HG02852 (cell line): Measurements from ENCODE around the gene COL25A1.
"Not testable (repeated sequence)": the region's sequence is repeated elsewhere in the genome, so short reads cannot be mapped to it uniquely, and the experiment has no call there.

ENCODE experiments used
- ATAC-seq: cut with Tn5 transposase; IDR thresholded peaks from one replicate; pipeline ENCODE4 v1.9.1; 2021; ENCODE audit warnings: mild to moderate bottlenecking, moderate library complexity; ENCODE audit not compliant: unreplicated experiment

COL25A1 gene

DNA sequence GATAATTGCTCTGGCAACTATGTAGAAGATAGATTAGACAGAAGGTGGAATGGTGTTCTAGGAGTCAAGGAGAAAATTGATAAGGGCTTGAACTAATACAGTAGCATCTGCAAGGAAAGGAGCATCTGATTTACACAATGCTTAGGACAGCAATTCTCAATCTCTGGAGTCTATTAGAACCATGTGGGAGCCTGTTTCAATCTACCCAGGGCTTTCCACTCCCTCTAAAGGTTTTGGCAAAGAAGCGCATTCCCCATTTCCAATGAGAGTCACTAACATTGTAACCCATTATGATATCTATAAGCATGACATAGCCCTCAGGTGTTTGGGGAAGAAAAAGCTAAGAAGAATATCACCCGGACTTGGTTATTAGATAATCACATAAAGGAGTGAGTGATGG is 168.2 kb downstream of the COL25A1 start:
- no peak for ATAC-seq

DNA sequence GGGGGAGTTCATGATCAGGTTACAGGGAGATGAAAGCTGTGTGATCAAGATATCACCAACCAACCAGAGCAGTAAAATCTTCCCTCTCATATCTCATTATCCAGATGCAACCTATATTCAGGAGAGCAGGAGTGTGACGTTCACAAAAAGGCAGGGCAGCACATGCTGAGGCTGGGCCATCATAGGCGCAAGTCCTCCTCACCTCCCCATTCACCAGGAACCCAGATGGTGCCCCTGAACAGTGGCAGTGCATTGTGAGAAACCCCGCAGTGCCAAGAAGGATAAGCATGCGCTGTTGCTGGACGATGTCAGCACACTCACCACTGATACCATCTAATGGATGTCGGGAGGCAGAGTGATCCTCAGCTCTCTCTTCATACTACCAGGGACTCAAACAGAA is 170.9 kb downstream of the COL25A1 start:
- no peak for ATAC-seq

DNA sequence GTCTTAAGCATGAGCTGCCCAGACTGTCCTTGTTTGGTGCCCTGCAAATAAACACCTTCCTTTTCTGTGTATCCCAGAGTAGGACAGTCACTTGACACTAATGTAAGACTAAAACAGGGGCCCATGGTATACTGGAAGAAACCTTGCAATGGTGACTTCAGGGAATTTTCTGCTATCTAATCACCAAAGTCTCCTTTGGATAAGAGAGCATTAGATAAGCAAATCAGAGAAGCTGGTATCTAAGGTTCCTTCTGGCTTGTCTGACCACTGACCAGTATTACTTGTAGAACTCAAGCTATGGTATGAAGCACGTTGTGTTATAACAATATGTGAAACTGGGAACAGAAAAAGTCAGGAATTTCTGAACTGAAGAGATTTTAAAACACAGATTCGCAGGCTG is 173.9 kb downstream of the COL25A1 start:
- ATAC-seq: no peak

DNA sequence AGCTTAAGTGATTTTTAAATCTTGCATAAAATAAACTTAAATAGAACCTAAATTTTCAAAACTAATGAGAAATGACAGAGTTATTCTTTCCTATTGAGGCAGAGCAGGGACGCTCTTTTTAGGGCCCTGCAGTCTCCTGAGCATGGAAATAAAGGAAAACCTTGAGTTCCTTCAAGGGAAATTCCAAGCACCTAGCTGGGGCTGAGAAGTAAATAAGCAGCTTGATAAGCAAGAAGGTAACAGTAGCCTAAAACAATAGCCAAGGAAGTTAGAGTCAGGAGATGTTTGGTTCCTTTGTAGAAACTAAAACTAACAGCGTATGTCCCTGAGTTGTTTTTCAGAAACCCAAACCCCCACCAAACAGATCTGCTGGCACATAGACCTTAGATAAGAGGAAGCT is 174.6 kb downstream of the COL25A1 start:
- no peak for ATAC-seq

DNA sequence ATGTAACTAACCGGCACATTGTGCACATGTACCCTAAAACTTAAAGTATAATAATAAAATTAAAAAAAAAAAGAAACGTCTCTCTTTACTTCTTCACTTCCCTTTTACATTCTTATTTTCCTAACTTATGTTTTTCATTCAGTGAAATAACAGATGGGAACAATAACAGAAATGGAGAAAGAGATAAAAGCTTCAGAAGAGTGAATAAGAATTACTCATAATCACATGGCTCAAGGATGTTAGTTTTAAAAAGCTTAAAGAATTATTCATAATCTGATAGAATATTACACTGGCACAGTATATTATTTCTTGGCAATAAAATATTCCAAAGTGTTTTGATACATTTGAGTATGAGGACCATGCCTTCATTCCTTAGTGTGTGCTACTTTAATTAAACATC is 175.6 kb downstream of the COL25A1 start:
- ATAC-seq: no peak

- no peak for ATAC-seq
These were observed 177.4 kb downstream of the COL25A1 start for GRCh38 chr4:109125084-109125483.

GRCh38 chr4:109123951-109124350 is 178.5 kb downstream of the COL25A1 start:
- ATAC-seq: no peak

GRCh38 chr4:109121561-109121960 is 180.9 kb downstream of the COL25A1 start:
- no peak for ATAC-seq

DNA sequence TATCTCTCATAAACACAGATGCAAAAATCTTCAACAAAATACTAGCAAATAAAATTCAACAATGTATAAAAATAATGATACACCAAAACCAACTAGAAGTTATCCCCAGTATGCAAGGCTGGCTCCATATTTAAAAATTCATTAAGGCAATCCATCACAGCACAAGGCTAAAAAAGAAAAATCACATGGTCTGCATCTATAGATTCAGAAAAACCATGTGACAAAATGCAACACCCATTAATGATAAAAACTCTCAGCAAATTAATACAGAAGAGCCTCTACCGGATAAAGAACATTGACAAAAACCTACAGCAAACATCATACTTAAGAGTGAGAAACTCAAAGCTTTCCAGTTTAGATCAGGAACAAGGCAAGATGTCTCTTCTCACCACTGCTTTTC is 182.6 kb downstream of the COL25A1 start:
- no peak for ATAC-seq

GRCh38 chr4:109118635-109119034 is 183.8 kb downstream of the COL25A1 start:
- ATAC-seq: no peak

- ATAC-seq: no peak
These were observed 188.0 kb downstream of the COL25A1 start for GRCh38 chr4:109114501-109114900.

DNA sequence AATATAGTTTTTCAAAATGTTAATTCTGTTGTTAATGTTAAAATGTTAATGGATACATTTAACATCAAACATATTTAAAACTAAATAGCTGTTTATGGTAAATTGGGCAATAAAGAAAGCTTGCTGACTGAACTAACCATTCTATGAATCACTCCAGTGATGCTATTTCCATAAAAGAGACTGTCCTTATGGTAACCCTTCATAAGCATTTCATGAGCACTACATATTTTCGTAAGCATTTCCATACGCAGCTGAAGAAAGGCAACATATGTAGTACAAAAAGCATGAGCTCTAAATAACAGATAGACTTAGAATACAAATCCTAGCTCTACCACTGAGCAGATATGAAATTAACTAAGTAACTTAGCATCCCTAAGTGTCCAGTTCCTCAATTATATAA is 188.9 kb downstream of the COL25A1 start:
- ATAC-seq: no peak

GRCh38 chr4:109111031-109111430 is 191.4 kb downstream of the COL25A1 start:
- ATAC-seq: no peak

GRCh38 chr4:109108215-109108614 is 194.2 kb downstream of the COL25A1 start:
- not testable (repeated sequence) for ATAC-seq

- ATAC-seq: no peak
These were observed 208.4 kb downstream of the COL25A1 start for GRCh38 chr4:109094056-109094455.

- ATAC-seq: no peak
These were observed 210.6 kb downstream of the COL25A1 start for GRCh38 chr4:109091727-109092409.

- no peak for ATAC-seq
These were observed 218.5 kb downstream of the COL25A1 start for GRCh38 chr4:109083911-109084310.

DNA sequence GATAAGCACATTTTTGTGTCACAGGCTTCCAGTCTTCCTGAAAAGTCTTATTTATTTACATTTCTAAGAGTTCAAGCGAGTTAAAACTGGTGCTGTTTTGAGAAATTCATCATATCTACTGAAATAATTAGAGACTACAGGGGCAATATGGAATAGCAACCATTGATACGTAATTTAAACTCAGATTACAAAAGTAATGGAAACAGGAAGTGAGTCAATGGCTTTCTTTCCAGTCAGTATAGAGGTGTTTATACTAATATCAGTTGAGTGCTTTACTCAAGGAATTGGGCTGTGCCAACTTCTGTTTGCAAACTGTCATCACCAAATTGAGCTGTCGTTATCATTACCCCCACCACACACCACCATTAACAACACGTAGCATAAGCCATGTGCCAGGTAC is 222.7 kb downstream of the COL25A1 start:
- no peak for ATAC-seq

- no peak for ATAC-seq
These were observed 223.3 kb downstream of the COL25A1 start for GRCh38 chr4:109079201-109079600.

- no peak for ATAC-seq
These were observed 223.7 kb downstream of the COL25A1 start for GRCh38 chr4:109078724-109079123.

- ATAC-seq: no peak
These were observed 225.0 kb downstream of the COL25A1 start for GRCh38 chr4:109077505-109077904.

GRCh38 chr4:109076709-109077108 is 225.7 kb downstream of the COL25A1 start:
- not testable (repeated sequence) for ATAC-seq

DNA sequence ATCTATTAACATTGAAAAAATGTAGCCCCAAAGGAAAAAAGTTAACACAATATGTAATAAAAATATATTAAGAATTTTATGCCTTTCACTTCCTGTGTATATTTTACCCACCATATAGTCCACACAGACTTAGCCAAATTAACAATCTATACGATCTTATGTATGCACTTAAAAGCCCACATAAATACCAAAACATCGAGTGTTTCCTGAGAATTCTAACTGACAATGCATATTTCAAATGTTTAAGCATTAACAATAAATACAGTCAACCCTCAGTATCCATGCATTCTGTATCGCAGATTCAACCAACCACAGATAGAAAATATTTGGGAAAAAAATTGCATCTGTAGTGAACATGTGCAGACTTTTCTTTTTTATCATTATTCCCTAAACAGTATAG is 226.8 kb downstream of the COL25A1 start:
- no peak for ATAC-seq
